ENCODE data around the gene FRS3.

DNA sequence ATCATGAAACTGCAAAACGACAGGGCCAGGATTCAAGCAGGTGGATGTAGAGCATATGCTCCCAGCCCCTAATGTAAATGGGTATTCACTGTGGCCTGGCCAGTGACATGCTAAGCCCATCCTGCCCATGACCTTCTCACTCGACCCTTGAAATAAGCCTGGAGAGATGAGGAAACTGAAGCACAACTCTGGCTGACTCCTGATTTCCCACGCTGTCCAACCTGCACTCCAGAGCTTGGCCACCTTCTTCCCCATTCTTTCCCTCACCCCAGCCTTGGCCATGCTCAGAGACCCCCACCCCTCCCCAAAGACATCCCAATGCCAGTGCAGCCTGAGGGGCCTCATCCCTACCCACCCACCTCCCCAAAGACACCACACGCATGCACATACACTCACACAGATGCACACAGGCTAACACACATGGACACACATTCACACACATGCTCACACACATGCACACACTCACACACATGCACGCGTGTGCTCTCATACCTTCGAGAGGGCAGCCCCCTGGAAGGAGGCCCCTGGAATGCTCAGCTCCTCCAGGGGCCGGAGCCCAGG, 56.7 kb downstream of the FRS3 start:
- TF ChIP-seq CTCF (IDR thresholded peaks at IDR 0.05; ENCODE audit: control extremely low read depth in 1 of 3, insufficient read depth in 1 of 3, low read depth in 1 of 3, low read length in 3 of 3) (no peak), FOSL1 (IDR thresholded peaks at IDR 0.05; ENCODE audit: insufficient read depth, low read depth, low read length) (no peak), CEBPB (IDR thresholded peaks at IDR 0.05; ENCODE audit: low read depth, low read length) (no peak), EZH2 (IDR thresholded peaks at IDR 0.05; ENCODE audit: low read depth, low read length, severe bottlenecking) (no peak), HDAC2 (IDR thresholded peaks at IDR 0.05; ENCODE audit: borderline replicate concordance in 1 of 2, low read depth in 2 of 2, low read length in 2 of 2) (no peak)
